IgD-negative memory B cell (primary cell): ENCODE data around the gene DHDH. TPM values are rescaled to one million over a fixed set of nuclear protein-coding genes. Genes with fewer than 3 reads are reported as not detected.
"Not testable (repeated sequence)": the region's sequence is repeated elsewhere in the genome, so short reads cannot be mapped to it uniquely, and the experiment has no call there.

Experiments used
- H3K27ac Mint-ChIP-seq, 3 donors: one replicate each; pipeline ENCODE4 v1.8.0; 2020 to 2022; ENCODE audit warnings: mild to moderate bottlenecking in 3 of 3, mixed read lengths in 3 of 3, moderate library complexity in 1 of 3
- H3K27me3 Mint-ChIP-seq: one replicate; pipeline ENCODE4 v1.8.0; 2021; ENCODE audit warnings: mixed read lengths
- H3K36me3 Mint-ChIP-seq: one replicate; pipeline ENCODE4 v1.8.0; 2020; ENCODE audit warnings: mild to moderate bottlenecking, mixed read lengths
- H3K4me1 Mint-ChIP-seq, 3 donors: one replicate each; pipeline ENCODE4 v1.8.0; 2020 to 2022; ENCODE audit warnings: mixed read lengths in 3 of 3, mild to moderate bottlenecking in 1 of 3
- H3K4me3 Mint-ChIP-seq, 4 donors: one replicate each; pipeline ENCODE4 v1.8.0; 2020 to 2022; ENCODE audit warnings: mild to moderate bottlenecking in 4 of 4, mixed read lengths in 4 of 4, moderate library complexity in 3 of 4
- H3K9me3 Mint-ChIP-seq, 3 donors: one replicate each; pipeline ENCODE4 v1.8.0; 2020 to 2021; ENCODE audit warnings: mixed read lengths in 3 of 3, mild to moderate bottlenecking in 1 of 3
- polyA plus RNA-seq: library from polyadenylated mRNA; unstranded; fragments of 300-500 nt; fragmentation: Illumina TruSeq; gene quantifications from one replicate; pipeline ENCODE4 v1.2.3, GENCODE V29; 2021

DHDH gene
- polyA plus RNA-seq: 0.39 TPM

- H3K36me3 Mint-ChIP-seq: no peaks in the 10 kb centered on the region
Observed at GRCh38 chr19:48933382-48933932, at the start of gene DHDH. Gene DHDH (plus strand): TSS chr19:48933699. CDS start chr19:48933722, 23 bp downstream.

GRCh38 chr19:48883726-48884125 lies 49.8 kb upstream of the DHDH start:
- Mint-ChIP-seq H3K27ac (peak overlapping the region in 2 of 3 donors; percentile 24 to 79), H3K27me3 (no peaks in the 10 kb centered on the region), H3K4me1 (peaks cover 8 to 19% (median 14%) of the 10 kb centered on the region in 3 donors), H3K4me3 (peak overlapping the region in 1 of 4 donors; percentile 32), H3K36me3 (peaks cover 4% of the 10 kb centered on the region), H3K9me3 (no peaks in the 10 kb centered on the region)

More at GRCh38 chr19:48933382-48933932, at the start of gene DHDH:
- H3K27ac Mint-ChIP-seq: no peak within 1 kb of the TSS
- peaks cover 3 to 10% (median 6%) of the 10 kb centered on the region in 3 donors for H3K4me1 Mint-ChIP-seq
- no peaks in the 10 kb centered on the region for H3K9me3 Mint-ChIP-seq
- peak within 1 kb of the TSS; percentile 67 to 94 (median 87) for H3K4me3 Mint-ChIP-seq
- peaks cover 7% of the 10 kb centered on the region for H3K27me3 Mint-ChIP-seq

DNA sequence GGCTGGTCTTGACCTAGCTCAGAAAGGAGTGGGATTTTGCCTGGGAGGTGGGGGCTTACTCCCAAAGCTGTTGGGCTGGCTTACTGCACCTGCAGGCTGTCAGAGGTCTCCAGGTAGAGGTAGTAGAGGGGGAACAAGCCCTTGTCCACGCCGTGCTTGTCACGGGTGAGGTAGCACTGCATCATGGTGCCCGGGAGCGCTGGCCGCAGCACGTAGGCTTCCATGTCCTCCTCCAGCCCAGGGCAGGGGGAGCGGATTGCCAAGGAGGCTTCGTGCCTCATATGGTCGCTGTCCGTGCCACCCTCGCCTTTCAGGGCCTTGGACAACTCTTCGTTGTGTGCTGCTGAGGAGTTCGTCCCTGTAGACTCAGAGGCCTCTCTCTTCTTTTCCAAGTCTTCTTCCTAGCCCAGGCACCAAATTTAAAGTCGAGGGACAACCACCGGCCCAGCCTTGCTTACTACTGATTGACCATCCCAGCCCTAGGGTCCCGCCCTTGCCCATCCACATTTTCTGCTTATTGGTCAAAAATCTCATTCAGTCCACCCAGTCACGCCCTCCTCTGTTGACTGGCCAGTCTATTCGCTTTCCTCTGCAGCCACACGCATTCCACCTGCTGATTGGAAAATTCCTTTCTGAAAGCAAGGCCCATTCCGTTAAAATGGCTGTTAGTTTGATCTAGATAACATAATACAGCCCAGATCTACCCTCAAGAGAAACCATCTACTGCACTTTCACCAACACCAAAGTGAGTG lies 45.5 kb upstream of the DHDH start:
- Mint-ChIP-seq H3K27me3 (no peaks in the 10 kb centered on the region), H3K9me3 (no peaks in the 10 kb centered on the region), H3K27ac (peak overlapping the region in 1 of 3 donors; percentile 73), H3K4me1 (peaks cover 14 to 24% (median 19%) of the 10 kb centered on the region in 3 donors), H3K4me3 (no peak overlapping the region), H3K36me3 (peaks cover 2% of the 10 kb centered on the region)

GRCh38 chr19:48889496-48889895 lies 44.0 kb upstream of the DHDH start:
- H3K27me3 Mint-ChIP-seq, H3K36me3 Mint-ChIP-seq, H3K9me3 Mint-ChIP-seq, H3K27ac Mint-ChIP-seq: not testable (repeated sequence)
- Mint-ChIP-seq H3K4me3 (peak overlapping the region in 1 of 4 donors; percentile 4), H3K4me1 (peaks cover 10 to 22% (median 19%) of the 10 kb centered on the region in 3 donors)

DNA sequence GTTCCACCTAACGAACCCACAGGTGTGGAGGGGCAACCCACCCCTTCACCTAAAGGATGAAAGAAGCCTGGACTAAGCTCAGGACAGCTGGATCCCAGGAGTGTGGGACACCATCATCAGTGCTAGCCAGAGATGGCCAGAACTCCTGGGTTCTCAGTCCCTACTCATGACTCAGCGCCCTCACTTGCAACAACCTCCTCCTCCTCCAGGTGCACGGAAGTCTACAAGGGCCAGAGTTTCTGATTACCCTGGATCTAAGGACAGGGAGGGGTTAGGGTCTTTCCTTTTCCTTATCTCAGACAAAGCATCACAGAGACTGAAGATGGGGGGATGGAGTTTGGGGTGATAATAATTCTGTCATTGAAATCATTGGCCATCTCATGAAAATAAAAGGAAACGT lies 42.9 kb upstream of the DHDH start:
- peaks cover 9% of the 10 kb centered on the region for H3K27me3 Mint-ChIP-seq
- no peaks in the 10 kb centered on the region for H3K9me3 Mint-ChIP-seq
- peak overlapping the region in 1 of 4 donors; percentile 88 for H3K4me3 Mint-ChIP-seq
- peaks cover 15 to 20% (median 19%) of the 10 kb centered on the region in 3 donors for H3K4me1 Mint-ChIP-seq
- H3K36me3 Mint-ChIP-seq: no peaks in the 10 kb centered on the region
- no peak overlapping the region for H3K27ac Mint-ChIP-seq

GRCh38 chr19:48895226-48895625 lies 38.3 kb upstream of the DHDH start:
- Mint-ChIP-seq H3K4me3 (no peak overlapping the region), H3K27ac (no peak overlapping the region), H3K27me3 (peaks cover 18% of the 10 kb centered on the region)

DNA sequence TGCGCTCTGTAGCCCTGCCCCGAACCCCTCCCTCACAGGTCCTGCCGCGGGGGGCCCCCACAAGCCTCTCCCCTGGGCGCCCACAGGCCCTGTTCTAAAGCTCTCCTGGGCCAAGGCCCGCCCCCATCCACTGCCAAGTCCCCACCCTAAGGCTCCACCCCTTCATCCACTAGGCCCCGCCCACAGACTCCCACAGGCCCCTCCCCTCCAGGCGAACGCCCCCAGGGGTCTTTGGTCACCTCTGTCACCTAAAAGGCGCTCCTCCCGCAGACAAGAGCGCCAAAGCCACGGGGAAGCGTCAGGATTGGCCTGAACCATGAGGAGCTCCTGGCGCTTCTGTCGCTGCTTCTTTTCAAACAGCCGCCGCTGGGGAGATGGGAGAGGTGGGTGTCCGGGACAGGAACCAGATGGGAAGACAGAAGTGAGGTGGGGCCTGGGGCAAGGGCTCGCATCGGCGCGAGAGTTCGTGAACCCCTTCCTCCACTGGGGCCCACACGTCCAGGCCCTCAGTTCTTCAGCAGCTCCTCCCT lies 37.2 kb upstream of the DHDH start:
- Mint-ChIP-seq H3K27ac (no peak overlapping the region), H3K36me3 (peaks cover 2% of the 10 kb centered on the region), H3K4me1 (peaks cover 20 to 26% (median 23%) of the 10 kb centered on the region in 3 donors), H3K4me3 (peak overlapping the region in 3 of 4 donors; percentile 46 to 88 (median 58)), H3K27me3 (peaks cover 18% of the 10 kb centered on the region), H3K9me3 (no peaks in the 10 kb centered on the region)

More at GRCh38 chr19:48895226-48895625, 38.3 kb upstream of the DHDH start:
- Mint-ChIP-seq H3K9me3 (no peaks in the 10 kb centered on the region), H3K36me3 (no peaks in the 10 kb centered on the region), H3K4me1 (peaks cover 19 to 20% (median 20%) of the 10 kb centered on the region in 3 donors)

DNA sequence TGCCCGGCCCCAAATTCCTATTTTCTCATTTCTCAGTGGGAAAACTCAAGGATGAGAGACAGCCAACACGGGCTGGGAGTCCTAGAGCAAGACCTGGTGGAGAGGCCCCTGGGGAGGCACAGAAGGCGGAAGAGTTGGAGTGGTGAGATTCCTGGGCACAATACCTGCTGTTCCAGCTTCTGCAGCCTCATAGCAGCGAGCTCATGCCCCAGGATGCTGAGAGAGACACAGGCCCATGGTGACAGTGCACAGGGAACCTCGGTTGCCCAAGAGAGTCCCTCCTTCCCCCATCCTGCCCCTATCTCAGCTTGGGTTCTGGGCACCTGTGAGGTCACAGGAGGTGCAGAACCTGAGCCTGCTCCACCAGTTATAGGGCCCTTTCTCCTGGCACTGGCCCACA lies 36.3 kb upstream of the DHDH start:
- H3K27me3 Mint-ChIP-seq: peaks cover 18% of the 10 kb centered on the region
- H3K9me3 Mint-ChIP-seq: no peaks in the 10 kb centered on the region
- H3K4me1 Mint-ChIP-seq: peaks cover 14 to 21% (median 17%) of the 10 kb centered on the region in 3 donors
- peaks cover 5% of the 10 kb centered on the region for H3K36me3 Mint-ChIP-seq
- H3K4me3 Mint-ChIP-seq: peak overlapping the region in 3 of 4 donors; percentile 51 to 60 (median 58)
- H3K27ac Mint-ChIP-seq: peak overlapping the region in 1 of 3 donors; percentile 19

DNA sequence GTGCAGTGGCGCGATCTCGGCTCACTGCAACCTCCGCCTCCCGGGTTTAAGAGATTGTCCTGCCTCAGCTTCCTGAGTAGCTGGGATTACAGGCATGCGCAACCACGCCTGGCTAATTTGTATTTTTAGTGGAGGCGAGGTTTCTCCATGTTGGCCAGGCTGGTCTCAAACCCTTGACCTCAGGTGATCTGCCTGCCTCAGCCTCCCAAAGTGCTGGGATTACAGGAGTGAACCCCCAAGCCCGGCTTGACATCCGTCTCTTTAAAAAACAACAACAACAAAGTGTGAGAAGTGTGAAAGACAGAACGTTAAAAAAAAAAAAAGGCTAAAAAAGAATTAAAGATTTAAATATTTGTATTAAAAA lies 34.1 kb upstream of the DHDH start:
- H3K4me3 Mint-ChIP-seq: peak overlapping the region; percentile 54 to 99 (median 92)
- H3K27me3 Mint-ChIP-seq: peaks cover 17% of the 10 kb centered on the region
- not testable (repeated sequence) for H3K36me3 Mint-ChIP-seq, H3K27ac Mint-ChIP-seq, H3K9me3 Mint-ChIP-seq
- peaks cover 16 to 21% (median 17%) of the 10 kb centered on the region in 3 donors for H3K4me1 Mint-ChIP-seq

- H3K9me3 Mint-ChIP-seq: no peaks in the 10 kb centered on the region
- H3K4me3 Mint-ChIP-seq: peak within 1 kb of the TSS; percentile 94 to 100 (median 99)
- peaks cover 5% of the 10 kb centered on the region for H3K36me3 Mint-ChIP-seq
- H3K4me1 Mint-ChIP-seq: peaks cover 12 to 21% (median 16%) of the 10 kb centered on the region in 3 donors
- peaks cover 13% of the 10 kb centered on the region for H3K27me3 Mint-ChIP-seq
- peak within 1 kb of the TSS; percentile 64 to 96 (median 92) for H3K27ac Mint-ChIP-seq
Observed at GRCh38 chr19:48899781-48900476, 33.6 kb upstream of the DHDH start, which contains the start of gene NUCB1. Gene NUCB1 (plus strand): TSS chr19:48900312. CDS start chr19:48900797, 485 bp downstream.

- Mint-ChIP-seq H3K27ac (peak overlapping the region; percentile 64 to 96 (median 92)), H3K4me1 (peaks cover 12 to 21% (median 16%) of the 10 kb centered on the region in 3 donors), H3K27me3 (peaks cover 7% of the 10 kb centered on the region), H3K9me3 (no peaks in the 10 kb centered on the region), H3K36me3 (peaks cover 5% of the 10 kb centered on the region), H3K4me3 (peak overlapping the region; percentile 94 to 100 (median 99))
Observed at GRCh38 chr19:48900477-48901406, 32.8 kb upstream of the DHDH start.

GRCh38 chr19:48902291-48902690 lies 31.2 kb upstream of the DHDH start:
- not testable (repeated sequence) for H3K27ac Mint-ChIP-seq, H3K9me3 Mint-ChIP-seq, H3K27me3 Mint-ChIP-seq, H3K36me3 Mint-ChIP-seq
- H3K4me3 Mint-ChIP-seq: peak overlapping the region in 1 of 4 donors; percentile 79
- H3K4me1 Mint-ChIP-seq: peaks cover 12 to 17% (median 16%) of the 10 kb centered on the region in 3 donors

DNA sequence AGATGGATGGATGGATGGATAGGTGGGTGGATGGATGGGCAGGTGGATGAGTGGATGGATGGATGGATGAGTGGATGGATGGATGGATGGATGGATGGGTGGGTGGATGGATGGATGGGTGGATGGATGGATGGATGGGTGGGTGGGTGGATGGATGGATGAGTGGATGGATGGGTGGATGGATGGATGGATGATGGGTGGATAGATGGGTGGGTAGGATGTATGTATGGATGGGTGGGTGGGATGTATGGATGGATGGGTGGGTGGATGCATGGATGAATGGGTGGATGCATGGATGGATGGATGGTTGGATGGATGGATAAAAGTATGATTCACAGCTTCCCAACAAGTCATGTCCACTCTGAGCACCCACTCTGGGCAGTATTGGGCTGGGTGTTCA lies 29.7 kb upstream of the DHDH start:
- peaks cover 10% of the 10 kb centered on the region for H3K36me3 Mint-ChIP-seq
- not testable (repeated sequence) for H3K27me3 Mint-ChIP-seq, H3K27ac Mint-ChIP-seq, H3K4me3 Mint-ChIP-seq, H3K9me3 Mint-ChIP-seq
- peaks cover 12 to 17% (median 16%) of the 10 kb centered on the region in 3 donors for H3K4me1 Mint-ChIP-seq

- Mint-ChIP-seq H3K36me3 (peaks cover 10% of the 10 kb centered on the region), H3K27ac (no peak overlapping the region), H3K4me3 (no peak overlapping the region), H3K9me3 (no peaks in the 10 kb centered on the region), H3K27me3 (no peaks in the 10 kb centered on the region), H3K4me1 (peaks cover 6 to 11% (median 10%) of the 10 kb centered on the region in 3 donors)
Observed at GRCh38 chr19:48905664-48906063, 27.8 kb upstream of the DHDH start.
